Measurements from ENCODE around the gene CAND2.

The CAND2 gene

DNA sequence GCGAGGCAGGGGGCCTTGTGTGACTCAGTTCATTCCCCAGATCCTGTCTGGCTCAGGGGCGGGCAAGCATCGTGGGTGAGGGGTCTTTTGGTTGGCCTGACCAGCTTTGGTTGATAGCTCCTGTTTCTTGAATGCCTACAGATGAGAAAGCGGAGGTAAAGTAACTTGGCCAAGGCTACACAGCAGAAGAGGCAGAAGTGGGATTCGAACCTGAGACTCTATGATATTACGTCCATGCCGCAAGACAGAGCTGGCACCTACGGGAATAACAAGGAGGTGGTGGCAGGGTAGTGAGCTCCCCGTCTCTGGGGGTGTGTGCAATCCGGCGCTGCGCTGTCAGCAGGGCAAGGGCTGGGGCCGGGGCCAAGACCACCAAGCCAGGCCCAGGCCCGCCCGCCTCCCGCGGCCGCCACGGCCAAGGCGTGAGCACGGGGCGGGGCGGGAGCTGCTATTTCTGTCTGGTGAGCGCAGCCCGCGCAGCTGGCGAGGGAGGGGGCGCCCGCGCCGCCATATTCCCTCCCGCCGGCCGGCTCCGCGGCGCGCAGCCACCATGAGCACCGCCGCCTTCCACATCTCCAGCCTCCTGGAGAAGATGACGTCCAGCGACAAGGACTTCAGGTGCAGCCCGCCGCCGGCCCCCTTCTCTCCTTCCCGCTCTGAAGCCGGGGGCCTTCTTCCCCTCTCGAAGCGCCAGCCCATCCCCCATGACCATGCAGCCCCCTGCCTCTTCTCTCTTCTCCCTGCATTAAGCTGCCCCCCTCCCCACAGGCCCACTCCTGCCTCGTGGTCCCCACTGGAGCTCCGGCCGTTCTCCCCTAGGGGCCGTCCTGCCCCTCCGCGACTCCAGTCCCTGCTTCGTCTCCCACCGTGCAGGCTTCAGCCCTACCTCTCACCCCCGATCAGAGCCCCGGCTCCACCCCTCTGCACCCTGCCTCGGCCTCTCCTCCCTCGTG is at the start of gene CAND2:
Gene CAND2, plus strand, starts transcription at position 510 of the 953 bp plus-strand sequence. Its CDS starts 41 bp downstream, at position 551.
- in situ Hi-C loops (cut with HindIII; ENCODE audit: low sequenced_read_pairs): no loop called here

DNA sequence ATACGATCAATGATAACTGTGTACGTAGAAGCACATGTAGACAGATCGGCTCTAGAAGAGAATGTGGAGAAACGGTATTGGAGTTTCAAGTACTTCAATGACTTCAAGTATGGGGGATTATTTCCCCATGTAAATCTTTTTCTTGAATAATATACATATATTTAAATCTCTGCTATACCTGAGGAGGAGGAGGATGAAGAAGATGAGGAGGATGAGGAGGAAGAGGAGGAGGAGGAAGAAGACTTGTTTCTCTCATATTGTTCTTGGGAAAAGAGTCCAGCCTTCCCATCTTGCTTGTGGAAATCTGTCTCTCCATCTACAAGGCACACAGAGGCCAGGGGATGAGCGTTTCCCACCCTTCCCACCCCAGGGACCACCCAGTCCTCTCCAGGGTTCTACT is 48.0 kb upstream of the CAND2 start:
- in situ Hi-C loops (cut with HindIII; ENCODE audit: low sequenced_read_pairs): no loop called here

- in situ Hi-C loops (cut with HindIII; ENCODE audit: low sequenced_read_pairs): no loop called here
Measured at GRCh38 chr3:12750223-12750622, 46.3 kb upstream of the CAND2 start.

GRCh38 chr3:12750658-12751071 is 45.8 kb upstream of the CAND2 start:
- in situ Hi-C loops (cut with HindIII; ENCODE audit: low sequenced_read_pairs): no loop called here

- in situ Hi-C loops (cut with HindIII; ENCODE audit: low sequenced_read_pairs): no loop called here
Measured at GRCh38 chr3:12751571-12751970, 44.9 kb upstream of the CAND2 start.

DNA sequence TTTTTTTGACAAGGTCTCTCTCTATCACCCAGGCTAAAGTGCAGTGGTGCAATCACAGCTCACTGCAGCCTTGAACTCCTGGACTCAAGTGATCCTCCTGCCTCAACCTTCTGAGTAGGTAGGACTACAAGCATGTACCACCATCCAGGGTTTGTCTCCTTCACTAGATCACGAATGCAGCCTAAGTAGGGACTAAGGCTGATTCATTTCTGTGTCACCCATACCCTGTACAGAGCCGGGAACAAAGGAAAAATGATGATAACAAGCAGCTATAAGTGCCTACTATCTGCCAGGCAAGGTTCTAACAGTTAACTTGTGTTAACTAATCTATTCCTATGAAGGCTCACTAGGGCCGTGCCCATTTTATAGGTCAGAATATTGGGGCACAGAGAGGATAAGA is 44.4 kb upstream of the CAND2 start:
- in situ Hi-C loops (cut with HindIII; ENCODE audit: low sequenced_read_pairs): no loop called here

DNA sequence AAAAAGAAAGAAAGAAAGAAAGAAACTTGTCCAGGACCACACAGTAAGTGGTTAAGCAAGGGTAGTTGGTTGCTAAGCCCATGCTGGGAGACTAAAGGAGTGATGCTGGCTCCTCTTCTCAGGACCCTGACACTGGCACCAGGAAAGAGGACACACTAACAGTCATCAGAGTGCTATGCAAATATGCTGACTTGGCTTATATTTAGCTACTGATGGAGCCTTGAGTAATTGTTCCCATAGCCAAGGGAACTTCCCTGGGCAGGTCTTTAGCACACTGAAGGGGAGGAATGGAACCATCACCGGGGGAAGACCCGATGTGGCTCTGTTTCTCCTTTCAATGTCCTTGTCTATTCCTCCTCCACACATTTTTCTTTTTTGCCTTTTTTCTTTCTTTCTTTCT is 43.7 kb upstream of the CAND2 start:
- in situ Hi-C loops (cut with HindIII; ENCODE audit: low sequenced_read_pairs): no loop called here

GRCh38 chr3:12753275-12754028 is 43.0 kb upstream of the CAND2 start:
- in situ Hi-C loops (cut with HindIII; ENCODE audit: low sequenced_read_pairs): no loop called here

DNA sequence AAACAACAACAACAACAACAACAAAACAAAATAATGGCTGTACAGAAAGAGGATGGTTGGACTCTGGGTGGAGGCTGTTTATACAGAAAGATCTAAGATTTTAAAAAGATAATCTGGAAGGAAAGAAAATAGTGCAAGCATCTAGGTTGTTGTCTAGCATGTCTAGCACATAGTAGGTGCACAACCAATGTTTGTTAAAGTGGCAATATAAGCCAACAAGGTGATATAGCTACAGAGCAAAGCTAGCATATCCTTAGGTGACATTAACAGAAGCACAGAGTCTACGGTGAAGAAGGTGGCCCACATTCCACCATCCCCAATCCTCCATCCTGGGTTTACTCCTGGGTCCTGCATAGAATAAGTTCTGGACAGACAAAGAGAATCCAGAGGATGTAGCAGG is 42.2 kb upstream of the CAND2 start:
- in situ Hi-C loops (cut with HindIII; ENCODE audit: low sequenced_read_pairs): no loop called here

- in situ Hi-C loops (cut with HindIII; ENCODE audit: low sequenced_read_pairs): no loop called here
Measured at GRCh38 chr3:12755754-12756153, 40.7 kb upstream of the CAND2 start.

DNA sequence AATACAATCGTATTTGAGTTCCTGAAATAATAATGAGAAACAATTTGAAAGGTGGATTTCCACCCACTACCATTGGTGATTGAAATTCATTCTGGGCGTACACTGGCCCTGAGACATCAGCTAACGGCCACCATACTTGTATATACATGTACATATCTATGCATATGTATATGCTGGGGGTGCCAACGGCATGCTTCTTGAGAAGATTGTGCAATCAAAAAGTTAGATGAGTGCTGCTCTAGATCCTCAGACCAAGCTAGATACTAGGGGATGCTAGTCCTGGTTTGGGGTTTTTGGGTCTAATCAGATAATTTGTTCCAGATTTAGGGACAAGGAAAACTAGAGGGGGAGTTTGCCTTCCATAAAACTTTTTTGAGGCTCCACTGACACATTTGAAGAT is 40.3 kb upstream of the CAND2 start:
- in situ Hi-C loops (cut with HindIII; ENCODE audit: low sequenced_read_pairs): no loop called here

GRCh38 chr3:12756635-12757034 is 39.8 kb upstream of the CAND2 start:
- in situ Hi-C loops (cut with HindIII; ENCODE audit: low sequenced_read_pairs): no loop called here

DNA sequence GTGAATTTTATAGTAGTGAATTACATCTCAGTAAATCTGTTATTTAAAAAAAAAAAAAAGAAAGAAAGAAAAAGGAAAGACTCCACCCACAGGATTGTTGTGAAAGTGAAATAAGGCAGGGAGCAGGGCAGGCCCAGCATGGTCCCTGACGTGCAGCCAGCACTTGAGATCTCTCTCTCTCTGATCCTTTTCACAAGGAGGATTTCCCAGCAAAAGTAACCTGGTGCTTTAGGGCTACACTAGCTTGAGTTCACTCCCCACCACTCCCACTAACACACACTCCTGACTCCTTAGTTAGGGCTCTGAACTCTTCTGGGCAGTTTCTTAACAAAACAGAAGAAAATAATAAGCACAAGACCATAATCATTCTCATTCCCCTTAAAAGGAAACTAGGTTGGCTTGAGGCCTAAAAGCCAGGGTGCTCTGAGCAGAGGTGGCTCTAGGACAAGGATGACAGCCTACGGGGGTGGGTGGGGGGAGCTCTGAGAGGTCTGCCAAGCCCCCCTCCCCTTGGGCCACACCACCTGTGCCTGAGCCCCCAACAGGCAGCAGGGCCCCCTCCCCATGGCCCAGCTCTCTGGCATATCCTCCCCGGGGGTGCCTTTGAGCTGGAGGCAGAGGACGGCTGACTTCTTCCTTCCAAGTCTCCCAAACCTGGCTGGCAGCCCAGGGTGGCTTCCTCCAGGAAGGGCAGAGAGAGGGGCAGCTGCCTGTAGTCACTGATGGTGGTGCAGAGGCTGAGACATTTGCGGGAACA is 38.3 kb upstream of the CAND2 start:
- in situ Hi-C loops (cut with HindIII; ENCODE audit: low sequenced_read_pairs): no loop called here

- in situ Hi-C loops (cut with HindIII; ENCODE audit: low sequenced_read_pairs): no loop called here
Measured at GRCh38 chr3:12759097-12759679, 37.3 kb upstream of the CAND2 start, which contains the start of gene TMEM40. TMEM40 (minus strand) TSS chr3:12759259; CDS start chr3:12749832, 9,427 bp downstream.

DNA sequence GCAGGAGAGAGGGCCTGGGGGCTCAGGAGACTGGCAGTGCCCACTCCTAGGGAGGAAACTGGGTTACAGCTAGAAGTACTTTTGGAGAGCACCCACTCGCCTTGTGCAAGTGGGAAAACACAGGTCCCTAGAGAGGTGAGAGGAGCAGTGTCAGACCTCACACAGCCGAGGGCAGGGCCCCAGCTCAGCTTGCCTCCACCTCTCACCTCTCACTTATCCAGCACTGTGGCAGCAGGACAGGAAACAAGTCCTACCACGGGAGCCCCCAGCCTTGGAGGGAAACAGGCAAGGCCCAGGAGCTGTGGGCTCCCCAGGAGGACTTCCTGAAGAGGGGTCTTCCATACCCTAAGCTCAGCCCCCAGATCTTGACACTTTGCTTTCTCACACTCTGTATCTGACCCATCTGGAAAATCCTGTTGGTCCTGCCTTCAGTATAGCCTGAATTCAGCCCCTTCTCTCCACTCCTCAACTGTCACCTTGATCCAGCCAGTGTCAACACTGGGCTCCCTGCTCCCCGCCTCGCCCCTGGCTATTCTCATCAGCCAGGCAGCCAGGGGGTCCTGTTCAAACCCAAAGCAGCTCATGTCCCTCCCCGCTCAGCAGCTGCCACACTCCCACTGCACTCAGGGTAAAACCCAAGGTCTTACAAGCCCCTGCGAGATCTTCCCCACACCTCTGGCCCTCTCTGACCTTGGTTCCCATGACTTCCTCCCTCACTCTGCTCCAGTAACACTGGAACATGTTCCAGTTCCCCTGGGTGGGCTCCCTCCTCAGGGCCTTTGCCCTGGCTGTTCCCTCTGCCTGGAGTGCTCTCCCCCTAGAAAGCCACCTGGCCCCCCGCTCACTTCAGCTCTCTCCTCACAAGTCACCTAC is 36.6 kb upstream of the CAND2 start:
- in situ Hi-C loops (cut with HindIII; ENCODE audit: low sequenced_read_pairs): no loop called here

GRCh38 chr3:12764171-12764776 is 32.2 kb upstream of the CAND2 start:
- in situ Hi-C loops (cut with HindIII; ENCODE audit: low sequenced_read_pairs): no loop called here

DNA sequence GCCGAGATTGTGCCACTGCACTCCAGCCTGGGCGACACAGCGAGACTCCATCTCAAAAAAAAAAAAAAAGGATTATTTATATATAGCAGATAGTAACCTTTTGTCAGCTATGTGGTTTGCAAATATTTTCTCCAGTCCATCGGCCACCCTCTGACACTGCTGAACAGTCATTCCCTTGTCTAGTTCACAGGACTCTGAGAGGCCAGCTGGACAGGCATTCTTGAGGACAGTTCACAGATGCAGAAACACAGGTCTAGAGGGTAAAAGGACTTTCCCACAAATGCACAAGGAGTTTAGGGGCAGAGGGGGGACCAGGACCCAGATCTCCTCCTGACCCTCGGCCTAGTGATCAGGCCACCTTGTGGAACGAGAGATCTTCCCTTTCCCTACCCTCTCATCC is 29.9 kb upstream of the CAND2 start:
- in situ Hi-C loops (cut with HindIII; ENCODE audit: low sequenced_read_pairs): no loop called here

GRCh38 chr3:12768579-12769527 is 27.6 kb upstream of the CAND2 start:
- in situ Hi-C loops (cut with HindIII; ENCODE audit: low sequenced_read_pairs): no loop called here

Measured in endothelial cell of hepatic sinusoid (primary cell).